ENCODE data around the gene PCLO. TPM values are rescaled to one million over a fixed set of nuclear protein-coding genes. Genes with fewer than 3 reads are reported as not detected.

The PCLO gene
- total and polyA plus RNA-seq, 9 of the 15 experiments (the other 6 are each of a cell fraction or from before 2014, with no cell fraction given) = under 0.01 to 0.01 TPM; not detected in 7

GRCh38 chr7:82715344-82715743, 447.3 kb downstream of the PCLO start:
- CTCF ChIA-PET (ENCODE audit: low intra/inter-chr PET ratio) = no interaction called here
- TF ChIP-seq ZNF23 (CRISPR knock-in tag; IDR thresholded peaks at IDR 0.05) = no peak
- no peak for TF ChIP-seq NR2F6 (CRISPR knock-in tag; IDR thresholded peaks at IDR 0.05)
- no peak for TF ChIP-seq GABPB1 (CRISPR knock-in tag; IDR thresholded peaks at IDR 0.05)
- no peak for TF ChIP-seq RREB1 (CRISPR knock-in tag; IDR thresholded peaks at IDR 0.05)
- no peak for TF ChIP-seq PKNOX1 (IDR thresholded peaks at IDR 0.05)
- TF ChIP-seq TSHZ1 (CRISPR knock-in tag; IDR thresholded peaks at IDR 0.05) = no peak
- no peak for TF ChIP-seq STAT5A (IDR thresholded peaks at IDR 0.05; ENCODE audit: borderline replicate concordance, low read length)
- no peak for TF ChIP-seq ARID3A (IDR thresholded peaks at IDR 0.05; ENCODE audit: borderline replicate concordance, low read depth, low read length)
- TF ChIP-seq ZNF239 (CRISPR knock-in tag; IDR thresholded peaks at IDR 0.05) = no peak
- TF ChIP-seq ZNF253 (CRISPR knock-in tag; conservative IDR thresholded peaks at IDR 0.05) = no peak
- no peak for TF ChIP-seq MCM2 (IDR thresholded peaks at IDR 0.05; ENCODE audit: low read depth)
- no peak for TF ChIP-seq SMAD4 (CRISPR knock-in tag; conservative IDR thresholded peaks at IDR 0.05)

More at GRCh38 chr7:82715344-82715743, 447.3 kb downstream of the PCLO start:
- intact Hi-C loops (cut with micrococcal nuclease) (no loop called here), in situ Hi-C loops (cut with MboI) (no loop called here)
- POLR2A ChIA-PET = no interaction called here
- Histone ChIP-seq H3K4me3 (no peak overlapping the region), H2AFZ (ENCODE audit: low read depth, low read length) (no peak overlapping the region), H3K27ac (ENCODE audit: extremely low read depth, low read depth, low read length) (no peak overlapping the region), H3K27me3 (ENCODE audit: control insufficient read depth in 2 of 2, insufficient read depth in 2 of 2, low read length in 2 of 2) (no peaks in the 10 kb centered on the region), H3K9me3 (replicated peaks; ENCODE audit: control insufficient read depth, insufficient read depth, low read depth, low read length) (no peaks in the 10 kb centered on the region; the same call in 1 of the 2 replicates), H3K4me1 (replicated peaks in 1 of 2; ENCODE audit: control insufficient read depth in 2 of 2, insufficient read depth in 2 of 2, low read length in 2 of 2) (no peaks in the 10 kb centered on the region), H3K9ac (ENCODE audit: insufficient read depth in 1 of 2, low read depth in 2 of 2, low read length in 2 of 2) (no peak overlapping the region), H4K20me1 (replicated peaks; ENCODE audit: control insufficient read depth, insufficient read depth, low read length) (no peaks in the 10 kb centered on the region), H3K79me2 (ENCODE audit: control insufficient read depth, insufficient read depth, low read length) (no peaks in the 10 kb centered on the region), H3K36me3 (ENCODE audit: control insufficient read depth, insufficient read depth, low read length) (no peaks in the 10 kb centered on the region), H3K9me1 (ENCODE audit: control insufficient read depth, insufficient read depth, low read length) (no peaks in the 10 kb centered on the region), H3K4me2 (ENCODE audit: insufficient read depth, low read length) (no peak overlapping the region)
- ATAC-seq (no peak), FAIRE-seq (no peak), DNase-seq (ENCODE audit: extremely low read depth in 1 of 4, low spot score in 3 of 4) (no peak)
- BruUV-seq (replicated peaks) = no TSS peak
- WGBS (ENCODE audit: insufficient coverage, low coverage, missing lambda C conversion rate) = 0% methylated on average over 2 of the region's 2 CpGs
